ENCODE data around the gene HCRTR2. TPM values are rescaled to one million over a fixed set of nuclear protein-coding genes. Genes with fewer than 3 reads are reported as not detected.

Gene HCRTR2
- polyA plus RNA-seq, 2 of the 4 experiments (the other 2 are of a cell fraction), result not detected

DNA sequence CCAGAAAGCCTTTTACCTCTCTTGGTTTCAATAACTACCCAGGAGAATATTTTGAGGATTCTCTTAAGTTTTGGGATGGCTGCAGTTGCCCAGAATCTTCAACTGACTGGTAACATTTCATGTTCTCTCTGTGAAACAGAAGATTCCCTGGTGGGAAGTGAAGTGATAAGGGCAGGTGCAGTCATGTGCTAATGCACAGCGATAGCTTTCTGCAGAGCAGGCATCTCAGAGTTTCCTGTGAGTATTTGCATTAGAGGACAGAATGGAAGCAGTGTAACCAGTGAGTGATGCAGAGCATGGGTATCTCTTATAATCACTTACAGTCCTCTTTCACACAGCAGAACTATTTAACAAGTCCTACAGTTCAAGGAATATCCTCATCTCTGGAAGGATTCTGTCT is 76.1 kb downstream of the HCRTR2 start:
- no peak for ATAC-seq
- FAIRE-seq, result no peak
- no peak overlapping the region for H3K4me3 ChIP-seq
- 38% methylated on average over 1 of the region's 1 CpG for WGBS (ENCODE audit: missing lambda C conversion rate)
- no peak overlapping the region for H3K4me2 ChIP-seq
- TF ChIP-seq ZC3H11A (IDR thresholded peaks at IDR 0.05), result no peak
- TF ChIP-seq BHLHE40 (IDR thresholded peaks at IDR 0.05; ENCODE audit: low read depth, low read length), result no peak
- TF ChIP-seq, protein P1, sequence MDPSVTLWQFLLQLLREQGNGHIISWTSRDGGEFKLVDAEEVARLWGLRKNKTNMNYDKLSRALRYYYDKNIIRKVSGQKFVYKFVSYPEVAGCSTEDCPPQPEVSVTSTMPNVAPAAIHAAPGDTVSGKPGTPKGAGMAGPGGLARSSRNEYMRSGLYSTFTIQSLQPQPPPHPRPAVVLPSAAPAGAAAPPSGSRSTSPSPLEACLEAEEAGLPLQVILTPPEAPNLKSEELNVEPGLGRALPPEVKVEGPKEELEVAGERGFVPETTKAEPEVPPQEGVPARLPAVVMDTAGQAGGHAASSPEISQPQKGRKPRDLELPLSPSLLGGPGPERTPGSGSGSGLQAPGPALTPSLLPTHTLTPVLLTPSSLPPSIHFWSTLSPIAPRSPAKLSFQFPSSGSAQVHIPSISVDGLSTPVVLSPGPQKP (IDR thresholded peaks at IDR 0.05; ENCODE audit: low read depth, low read length), result no peak
- TF ChIP-seq TFCP2L1 (CRISPR knock-in tag; IDR thresholded peaks at IDR 0.05), result no peak
- no peak for TF ChIP-seq CBX8 (IDR thresholded peaks at IDR 0.05)
- TF ChIP-seq CHD4 (IDR thresholded peaks at IDR 0.05; ENCODE audit: borderline replicate concordance), result no peak
- TF ChIP-seq CEBPB (IDR thresholded peaks at IDR 0.05), result no peak
- no peak overlapping the region for H3K27ac ChIP-seq
- ChIA-PET CTCF (no interaction called here), POLR2A (no interaction called here)
- DNase-seq (ENCODE audit: low read depth in 1 of 2, low spot score in 1 of 2), result no peak
- no peaks in the 10 kb centered on the region for H3K9me3 ChIP-seq
- H3K4me1 ChIP-seq, result no peaks in the 10 kb centered on the region

GRCh38 chr6:55255113-55255512 is 80.8 kb downstream of the HCRTR2 start:
- no peak overlapping the region for H3K4me2 ChIP-seq
- no peak for ATAC-seq
- H3K4me3 ChIP-seq, result no peak overlapping the region
- POLR2A ChIA-PET, result no interaction called here
- H3K4me1 ChIP-seq, result no peaks in the 10 kb centered on the region
- H3K9me3 ChIP-seq, result no peaks in the 10 kb centered on the region
- TF ChIP-seq NFE2L2 (conservative IDR thresholded peaks at IDR 0.05; ENCODE audit: low read length), result no peak
- no peak overlapping the region for H3K27ac ChIP-seq
- no peak for FAIRE-seq
- WGBS (ENCODE audit: missing lambda C conversion rate), result 76% methylated on average over 9 of the region's 10 CpGs
- no peak for DNase-seq (ENCODE audit: low read depth in 1 of 2, low spot score in 1 of 2)
- CTCF ChIA-PET, result no interaction called here

GRCh38 chr6:55260181-55260580 is 85.9 kb downstream of the HCRTR2 start:
- no peak for TF ChIP-seq FOSB (CRISPR knock-in tag; IDR thresholded peaks at IDR 0.05)
- no peak for TF ChIP-seq ZC3H11A (IDR thresholded peaks at IDR 0.05)
- TF ChIP-seq MYC (IDR thresholded peaks at IDR 0.05; ENCODE audit: borderline replicate concordance, low read length), result no peak
- TF ChIP-seq NR3C1 (IDR thresholded peaks at IDR 0.05), result no peak
- TF ChIP-seq RARB (CRISPR knock-in tag; IDR thresholded peaks at IDR 0.05), result no peak
- TF ChIP-seq HOXB5 (CRISPR knock-in tag; IDR thresholded peaks at IDR 0.05), result no peak
- no peak for TF ChIP-seq BHLHE40 (IDR thresholded peaks at IDR 0.05; ENCODE audit: low read depth, low read length)
- no peak for TF ChIP-seq MAZ (IDR thresholded peaks at IDR 0.05; ENCODE audit: borderline replicate concordance, low read depth, low read length)
- TF ChIP-seq, protein P2, sequence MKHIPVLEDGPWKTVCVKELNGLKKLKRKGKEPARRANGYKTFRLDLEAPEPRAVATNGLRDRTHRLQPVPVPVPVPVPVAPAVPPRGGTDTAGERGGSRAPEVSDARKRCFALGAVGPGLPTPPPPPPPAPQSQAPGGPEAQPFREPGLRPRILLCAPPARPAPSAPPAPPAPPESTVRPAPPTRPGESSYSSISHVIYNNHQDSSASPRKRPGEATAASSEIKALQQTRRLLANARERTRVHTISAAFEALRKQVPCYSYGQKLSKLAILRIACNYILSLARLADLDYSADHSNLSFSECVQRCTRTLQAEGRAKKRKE (CRISPR knock-in tag; IDR thresholded peaks at IDR 0.05; ENCODE audit: low read depth), result no peak
- no peak for TF ChIP-seq FOSL2 (IDR thresholded peaks at IDR 0.05)
- no peak for TF ChIP-seq FOSL2 (CRISPR knock-in tag; IDR thresholded peaks at IDR 0.05)
- DNase-seq (ENCODE audit: low read depth in 1 of 2, low spot score in 1 of 2) (no peak), ATAC-seq (no peak), FAIRE-seq (no peak)
- no peak overlapping the region for H3K27ac ChIP-seq
- no peaks in the 10 kb centered on the region for H3K4me1 ChIP-seq
- CTCF ChIA-PET, result no interaction called here
- H3K4me3 ChIP-seq, result no peak overlapping the region
- POLR2A ChIA-PET, result no interaction called here
- no peak overlapping the region for H3K4me2 ChIP-seq
- no peaks in the 10 kb centered on the region for H3K9me3 ChIP-seq
- WGBS (ENCODE audit: missing lambda C conversion rate), result 76% methylated on average over 2 of the region's 2 CpGs

DNA sequence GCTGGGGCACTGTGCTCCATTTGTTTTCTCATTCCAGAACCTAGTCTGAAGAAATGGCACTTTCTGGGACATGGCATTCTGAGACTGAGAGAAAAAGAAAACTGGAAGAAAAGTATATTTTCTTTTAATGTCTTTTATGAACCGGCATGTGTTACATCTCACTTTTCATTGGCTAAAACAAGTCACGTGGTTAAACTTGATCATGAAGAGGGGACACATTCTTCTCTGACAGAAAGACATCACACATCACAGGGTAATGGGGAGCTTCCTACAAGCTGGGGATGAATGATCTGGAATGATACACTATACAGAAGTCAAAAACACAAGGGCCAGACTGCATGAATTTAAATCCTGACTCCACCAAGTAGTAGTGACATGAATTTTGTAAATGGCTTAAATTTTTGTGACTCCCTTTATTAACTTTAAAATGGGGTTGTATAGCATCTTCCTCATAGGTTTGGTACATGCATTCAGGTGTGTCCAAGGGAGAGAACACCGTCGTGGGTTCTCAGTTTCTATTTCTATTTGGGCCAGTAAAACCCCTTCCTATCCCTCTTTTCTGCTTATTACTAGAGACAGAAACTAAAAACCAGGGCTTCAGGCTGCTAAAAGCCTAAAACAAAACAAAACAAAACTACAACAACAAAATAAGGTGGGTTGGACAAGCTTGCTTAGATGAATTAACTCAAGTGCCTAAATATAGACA is 91.2 kb downstream of the HCRTR2 start:
- FAIRE-seq, result no peak
- POLR2A ChIA-PET, result no interaction called here

More for the DNA sequence above, 91.2 kb downstream of the HCRTR2 start:
- Histone ChIP-seq H3K4me1 (no peaks in the 10 kb centered on the region), H3K4me3 (no peak overlapping the region), H3K4me2 (no peak overlapping the region), H3K27ac (no peak overlapping the region), H3K9me3 (no peaks in the 10 kb centered on the region)
- WGBS (ENCODE audit: missing lambda C conversion rate), result 54% methylated on average over 4 of the region's 4 CpGs
- CTCF ChIA-PET, result interaction anchor here (0.6 to 1.7 kb wide), 2 partner anchors 27 to 858 kb away, joined by 3 read pairs; no protein-coding TSS in a partner anchor
- DNase-seq (ENCODE audit: low read depth in 1 of 2, low spot score in 1 of 2) (no peak), ATAC-seq (no peak)
- TF ChIP-seq ZSCAN20 (CRISPR knock-in tag; IDR thresholded peaks at IDR 0.05) (no peak), EHMT2 (IDR thresholded peaks at IDR 0.05; ENCODE audit: low read depth) (no peak)
